Karpas-422 (cell line): Measurements from ENCODE around the gene MARF1. TPM values are rescaled to one million over a fixed set of nuclear protein-coding genes. Genes with fewer than 3 reads are reported as not detected.
"Not testable (repeated sequence)": the region's sequence is repeated elsewhere in the genome, so short reads cannot be mapped to it uniquely, and the experiment has no call there.

Experiments
- DNase-seq: peaks from one replicate; pipeline ENCODE4 v3.0.0-alpha.2; 2015
- H2AFZ ChIP-seq: fragments of 200-600 bp; sonication (generic); 2 replicates; pipeline ENCODE4 v1.6.1; 2014; ENCODE audit warnings: antibody characterized with exemption, low read length, mixed read lengths
- H3K27ac ChIP-seq: fragments of 200-600 bp; sonication (generic); 2 replicates; pipeline ENCODE4 v1.5.1; 2014; ENCODE audit warnings: mild to moderate bottlenecking, low read length, moderate library complexity
- H3K27me3 ChIP-seq: fragments of 200-600 bp; sonication (generic); 2 replicates; pipeline ENCODE4 v1.6.1; 2014; ENCODE audit warnings: low read length, mixed read lengths
- H3K36me3 ChIP-seq: fragments of 200-600 bp; sonication (generic); 2 replicates; pipeline ENCODE4 v1.6.1; 2014; ENCODE audit warnings: low read length, mixed read lengths; ENCODE audit not compliant: insufficient read depth
- H3K4me1 ChIP-seq: fragments of 200-600 bp; sonication (generic); 2 replicates; pipeline ENCODE4 v1.6.1; 2014; ENCODE audit warnings: mild to moderate bottlenecking, low read length, mixed read lengths
- H3K4me2 ChIP-seq: fragments of 200-600 bp; sonication (generic); 2 replicates; pipeline ENCODE4 v1.6.1; 2014; ENCODE audit warnings: low read length, low read depth, mild to moderate bottlenecking; ENCODE audit not compliant: poor library complexity, severe bottlenecking
- H3K4me3 ChIP-seq: fragments of 200-600 bp; sonication (generic); 2 replicates; pipeline ENCODE4 v1.5.1; 2014; ENCODE audit warnings: mild to moderate bottlenecking, antibody characterized with exemption, low read length, mixed read lengths
- H3K79me2 ChIP-seq: fragments of 200-600 bp; sonication (generic); 2 replicates; pipeline ENCODE4 v1.6.1; 2014; ENCODE audit warnings: mild to moderate bottlenecking, low read length, mixed read lengths
- H3K9ac ChIP-seq: fragments of 200-600 bp; sonication (generic); 2 replicates; pipeline ENCODE4 v1.6.0; 2014; ENCODE audit warnings: low read length
- H3K9me2 ChIP-seq: fragments of 200-600 bp; sonication (generic), shearing (Covaris generic); replicated peaks from 2 replicates; pipeline ENCODE4 v1.6.0; 2014; ENCODE audit warnings: mild to moderate bottlenecking, low read length, moderate library complexity; ENCODE audit not compliant: insufficient read depth
- H3K9me3 ChIP-seq: fragments of 300-700, 200-600 bp; sonication (generic); 2 replicates; pipeline ENCODE4 v1.6.1; 2014; ENCODE audit warnings: low read length, mixed read lengths
- H4K20me1 ChIP-seq: fragments of 200-600 bp; sonication (generic); 2 replicates; pipeline ENCODE4 v1.6.1; 2014; ENCODE audit warnings: mild to moderate bottlenecking, antibody characterized with exemption, low read length, low read depth; ENCODE audit not compliant: insufficient read depth
- total RNA-seq: library from RNA; depleted of rRNA; stranded (reverse); fragments of >200 nt; shearing (Covaris generic); gene quantifications from 2 replicates; pipeline ENCODE4 v1.2.3, GENCODE V29; 2014; ENCODE audit warnings: low replicate concordance

The MARF1 gene
- total RNA-seq, 1 experiment from 2014 or later: 73.1 TPM

DNA sequence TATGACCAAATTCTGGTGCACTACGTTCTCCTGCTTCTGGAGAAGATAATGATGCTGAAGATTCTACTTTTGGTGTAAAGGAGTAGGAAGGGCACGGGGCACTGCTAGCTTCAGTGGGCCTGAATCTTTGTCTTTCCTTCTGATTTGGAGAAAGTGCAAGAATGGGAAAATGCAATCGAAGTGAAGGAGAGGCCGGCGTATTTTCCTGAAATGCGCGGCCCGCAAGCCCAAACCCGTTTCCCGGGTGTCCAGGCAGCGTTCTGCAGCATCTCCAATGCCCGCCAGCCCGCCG is 6.7 kb upstream of the MARF1 start:
- no peaks in the 10 kb centered on the region for H3K9me2 ChIP-seq
- H3K27me3 ChIP-seq: no peaks in the 10 kb centered on the region
- peaks cover 36% of the 10 kb centered on the region for H3K4me1 ChIP-seq
- 0 out of 2 replicates have a peak, but pooled peaks cover 6% of the 10 kb centered on the region for H4K20me1 ChIP-seq
- H3K27ac ChIP-seq: no peak overlapping the region
- H3K9me3 ChIP-seq: no peaks in the 10 kb centered on the region
- H3K4me2 ChIP-seq: peak overlapping the region; percentile 99
- H3K4me3 ChIP-seq: peak overlapping the region; percentile 99
- H3K36me3 ChIP-seq: peaks cover 15% of the 10 kb centered on the region; the same call in 1 of the 2 replicates
- peak overlapping the region; percentile 98 for H3K9ac ChIP-seq
- H3K79me2 ChIP-seq: peaks cover 45% of the 10 kb centered on the region
- peak overlapping the region; percentile 92 for H2AFZ ChIP-seq
- DNase-seq: no peak

DNA sequence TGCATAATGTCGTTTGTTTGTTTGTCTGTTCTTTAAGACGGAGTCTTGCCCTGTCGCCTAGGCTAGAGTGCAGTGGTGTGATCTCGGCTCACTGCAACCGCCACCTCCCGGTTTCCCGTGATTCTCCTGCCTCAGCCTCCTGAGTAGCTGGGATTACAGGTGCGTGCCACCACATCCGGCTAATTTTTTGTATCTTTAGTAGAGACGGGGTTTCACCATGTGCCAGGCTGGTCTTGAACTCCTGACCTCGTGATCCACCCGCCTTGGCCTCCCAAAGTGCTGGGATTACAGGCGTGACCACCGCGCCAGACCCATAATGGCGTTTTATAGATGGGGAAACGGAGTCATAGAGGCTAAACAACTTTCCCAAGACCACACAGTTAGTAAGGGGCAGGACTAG is 6.4 kb upstream of the MARF1 start:
- Histone ChIP-seq H2AFZ (peak overlapping the region; percentile 92), H3K79me2 (peaks cover 42% of the 10 kb centered on the region), H3K4me1 (peaks cover 38% of the 10 kb centered on the region), H3K36me3 (0 out of 2 replicates have a peak, but pooled peaks cover 12% of the 10 kb centered on the region), H3K9ac (peak overlapping the region; percentile 98), H3K4me2 (peak overlapping the region; percentile 99), H3K4me3 (peak overlapping the region; percentile 99)
- H4K20me1 ChIP-seq, DNase-seq, H3K9me2 ChIP-seq, H3K9me3 ChIP-seq, H3K27ac ChIP-seq, H3K27me3 ChIP-seq: not testable (repeated sequence)

DNA sequence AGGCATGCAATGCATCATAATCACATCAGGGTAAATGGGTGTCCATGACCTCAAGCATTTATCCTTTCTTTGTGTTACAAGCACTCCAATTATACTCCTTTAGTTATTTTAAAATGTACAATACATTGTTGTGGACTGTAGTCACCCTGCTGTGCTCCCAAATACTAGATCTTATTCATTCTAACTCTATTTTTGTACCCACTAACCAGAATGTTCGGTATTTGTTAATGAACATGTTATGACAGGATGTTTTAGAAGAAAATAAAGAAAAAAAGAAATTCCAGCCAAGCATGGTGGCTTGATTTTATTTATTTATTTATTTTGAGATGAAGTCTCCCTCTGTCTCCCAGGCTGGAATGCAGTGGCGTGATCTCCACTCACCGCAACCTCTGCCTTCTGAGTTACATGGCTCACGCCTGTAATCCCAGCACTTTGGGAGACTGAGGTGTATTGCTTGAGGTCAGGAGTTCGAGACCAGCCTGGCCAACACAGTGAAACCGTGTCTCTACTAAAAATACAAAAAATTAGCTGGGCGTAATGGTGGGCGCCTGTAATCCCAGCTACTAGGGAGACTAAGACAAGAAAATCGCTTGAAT is 5.3 kb upstream of the MARF1 start:
- H4K20me1 ChIP-seq: 0 out of 2 replicates have a peak, but pooled peaks cover 6% of the 10 kb centered on the region
- H3K4me3 ChIP-seq: no peak overlapping the region
- no peaks in the 10 kb centered on the region for H3K27me3 ChIP-seq
- H3K4me2 ChIP-seq: no peak overlapping the region
- no peak overlapping the region for H3K9ac ChIP-seq
- no peaks in the 10 kb centered on the region for H3K9me3 ChIP-seq
- no peaks in the 10 kb centered on the region for H3K9me2 ChIP-seq
- 0 out of 2 replicates have a peak, but pooled peaks cover 10% of the 10 kb centered on the region for H3K36me3 ChIP-seq
- peaks cover 31% of the 10 kb centered on the region for H3K79me2 ChIP-seq
- H2AFZ ChIP-seq: no peak overlapping the region
- no peak overlapping the region for H3K27ac ChIP-seq
- DNase-seq: no peak
- H3K4me1 ChIP-seq: peaks cover 47% of the 10 kb centered on the region

- Histone ChIP-seq H3K4me3 (no peak overlapping the region), H3K79me2 (peaks cover 23% of the 10 kb centered on the region), H4K20me1 (0 out of 2 replicates have a peak, but pooled peaks cover 5% of the 10 kb centered on the region), H3K4me1 (peaks cover 47% of the 10 kb centered on the region), H3K9me3 (no peaks in the 10 kb centered on the region), H2AFZ (peak overlapping the region; percentile 75), H3K4me2 (no peak overlapping the region), H3K9ac (no peak overlapping the region), H3K9me2 (no peaks in the 10 kb centered on the region), H3K36me3 (0 out of 2 replicates have a peak, but pooled peaks cover 3% of the 10 kb centered on the region), H3K27me3 (no peaks in the 10 kb centered on the region), H3K27ac (no peak overlapping the region)
- DNase-seq: no peak
Measured at GRCh38 chr16:15647294-15648014, 4.5 kb upstream of the MARF1 start.

GRCh38 chr16:15646557-15647293 is 3.8 kb upstream of the MARF1 start:
- not testable (repeated sequence) for H3K4me3 ChIP-seq, H3K9me2 ChIP-seq, H3K27ac ChIP-seq, H3K4me2 ChIP-seq, H3K9me3 ChIP-seq, H4K20me1 ChIP-seq, H3K36me3 ChIP-seq, DNase-seq, H3K9ac ChIP-seq, H3K27me3 ChIP-seq
- peaks cover 21% of the 10 kb centered on the region for H3K79me2 ChIP-seq
- H3K4me1 ChIP-seq: peaks cover 46% of the 10 kb centered on the region
- H2AFZ ChIP-seq: peak overlapping the region; percentile 75

DNA sequence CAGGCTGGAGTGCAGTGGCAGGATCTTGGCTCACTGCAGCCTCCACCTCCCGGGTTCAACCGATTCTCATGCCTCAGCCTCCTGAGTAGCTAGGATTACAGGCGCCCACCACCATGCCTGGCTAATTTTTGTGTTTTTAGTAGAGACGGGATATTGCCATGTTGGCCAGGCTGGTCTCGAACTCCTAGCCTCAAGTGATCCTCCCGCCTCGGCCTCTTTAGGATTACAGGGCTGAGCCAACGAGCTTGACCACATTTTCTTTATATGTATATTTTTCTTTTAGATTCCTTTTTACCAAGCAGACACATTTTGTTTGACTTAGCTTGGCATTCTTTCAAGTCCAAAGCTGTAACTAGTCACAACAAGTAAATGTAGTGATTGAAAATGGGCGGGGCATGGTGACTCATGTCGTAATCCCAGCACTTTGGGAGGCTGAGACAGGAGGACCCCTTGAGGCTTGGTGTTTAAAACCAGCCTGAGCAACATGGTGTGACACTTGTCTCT is 2.1 kb upstream of the MARF1 start:
- H3K27ac ChIP-seq, H3K9me2 ChIP-seq, H3K9me3 ChIP-seq, H3K9ac ChIP-seq, H3K4me2 ChIP-seq, H2AFZ ChIP-seq, H3K36me3 ChIP-seq, H3K27me3 ChIP-seq, H4K20me1 ChIP-seq, H3K4me3 ChIP-seq: not testable (repeated sequence)
- H3K79me2 ChIP-seq: peaks cover 22% of the 10 kb centered on the region
- peak; percentile 56 for DNase-seq
- peaks cover 55% of the 10 kb centered on the region for H3K4me1 ChIP-seq

GRCh38 chr16:15644267-15644961 is 1.5 kb upstream of the MARF1 start:
- peak overlapping the region; percentile 97 for H3K4me2 ChIP-seq
- H3K9me3 ChIP-seq: no peaks in the 10 kb centered on the region
- peak overlapping the region; percentile 89 for H3K9ac ChIP-seq
- no peaks in the 10 kb centered on the region for H3K9me2 ChIP-seq
- no peaks in the 10 kb centered on the region for H3K27me3 ChIP-seq
- H3K79me2 ChIP-seq: peaks cover 26% of the 10 kb centered on the region
- no peak for DNase-seq
- H3K36me3 ChIP-seq: no peaks in the 10 kb centered on the region
- no peak overlapping the region for H2AFZ ChIP-seq
- H3K4me1 ChIP-seq: peaks cover 57% of the 10 kb centered on the region
- no peaks in the 10 kb centered on the region for H4K20me1 ChIP-seq
- no peak overlapping the region for H3K27ac ChIP-seq
- peak overlapping the region; percentile 85; the same call in 1 of the 2 replicates for H3K4me3 ChIP-seq
